LHCN-M2 (cell line): ENCODE results near the gene SOX5. TPM values are rescaled to one million over a fixed set of nuclear protein-coding genes. Genes with fewer than 3 reads are reported as not detected.
"Not testable (repeated sequence)": the region's sequence is repeated elsewhere in the genome, so short reads cannot be mapped to it uniquely, and the experiment has no call there.

Experiments used
- DNase-seq: peaks from one replicate; pipeline ENCODE4 v3.0.0-alpha.2; 2012; ENCODE audit warnings: low read depth
- total RNA-seq: library from RNA; depleted of rRNA; stranded (reverse); fragments of >200 nt; gene quantifications from 2 replicates; pipeline ENCODE4 v1.2.3, GENCODE V29; 2014

SOX5 gene
- total RNA-seq, 1 experiment from 2014 or later = 2.4 TPM

DNA sequence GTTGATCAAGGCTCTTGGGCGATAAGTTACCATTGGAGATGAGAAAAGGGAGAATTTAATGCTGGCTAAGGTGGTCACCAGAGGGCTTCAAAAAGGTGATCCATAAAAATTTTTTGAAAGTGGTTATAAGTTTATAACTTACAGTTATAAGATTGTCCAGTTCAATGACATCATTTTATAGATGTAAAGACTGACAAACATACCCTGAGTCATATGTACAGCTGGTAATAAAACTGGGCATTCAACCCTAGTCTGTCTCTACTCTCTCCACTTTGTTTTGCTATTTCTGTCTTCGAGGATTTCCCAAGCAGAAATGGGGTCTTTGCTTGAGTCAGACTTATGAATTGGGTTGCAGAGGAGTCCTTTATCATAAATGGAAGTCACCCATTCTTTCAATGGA lies 454.0 kb downstream of the SOX5 start:
- DNase-seq = no peak

DNA sequence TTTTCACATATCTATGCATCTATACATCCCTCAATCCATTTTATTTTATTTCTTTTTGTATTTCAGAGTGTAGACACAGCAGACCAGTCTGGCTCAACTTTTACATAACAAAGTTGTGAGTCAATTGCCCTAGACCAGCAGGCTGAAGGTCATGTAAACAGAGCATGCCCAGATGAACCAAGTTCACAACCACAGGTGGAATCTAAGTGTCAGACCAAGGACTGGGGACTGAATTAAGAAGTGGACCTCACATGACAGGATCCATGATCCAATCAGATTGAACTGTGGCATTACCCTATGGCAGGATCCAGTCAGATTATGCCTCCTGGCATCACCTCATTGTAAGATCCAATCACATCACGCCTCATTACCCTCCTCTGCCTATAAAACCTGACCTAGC lies 455.8 kb downstream of the SOX5 start:
- DNase-seq = no peak

DNA sequence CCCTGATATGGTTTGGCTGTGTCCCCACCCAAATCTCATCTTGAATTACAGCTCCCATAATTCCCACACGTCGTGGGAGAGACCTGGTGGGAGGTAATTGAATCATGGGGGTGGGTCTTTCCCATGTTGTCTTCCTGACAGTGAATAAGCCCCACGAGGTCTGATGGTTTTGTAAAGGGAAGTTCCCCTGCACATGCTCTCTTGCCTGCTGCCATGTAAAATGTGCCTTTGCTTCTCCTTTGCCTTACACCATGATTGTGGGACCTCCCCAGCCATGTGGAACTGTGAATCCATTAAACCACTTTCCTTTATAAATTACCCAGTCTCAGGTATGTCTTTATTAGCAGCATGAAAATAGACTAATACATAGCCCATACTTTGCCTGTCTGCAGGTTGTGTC lies 458.4 kb downstream of the SOX5 start:
- not testable (repeated sequence) for DNase-seq

DNA sequence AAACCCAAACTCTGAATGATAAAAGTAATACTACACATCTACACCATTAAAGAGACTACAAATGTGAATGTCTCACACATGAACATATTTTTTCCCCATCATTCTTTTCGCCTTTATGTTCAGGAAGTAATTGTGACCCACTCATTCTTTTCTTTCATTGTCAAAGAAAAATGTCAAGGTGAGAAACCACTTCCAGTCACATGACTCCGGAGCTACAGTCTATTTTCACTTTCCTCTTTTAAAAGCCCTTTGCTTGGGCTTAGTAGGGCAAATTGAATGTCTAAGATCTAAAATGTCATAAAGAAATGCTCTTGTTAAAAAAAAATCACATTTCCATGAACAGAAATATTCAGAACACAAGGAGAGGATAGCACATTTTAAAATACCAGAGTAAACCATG lies 461.3 kb downstream of the SOX5 start:
- no peak for DNase-seq

DNA sequence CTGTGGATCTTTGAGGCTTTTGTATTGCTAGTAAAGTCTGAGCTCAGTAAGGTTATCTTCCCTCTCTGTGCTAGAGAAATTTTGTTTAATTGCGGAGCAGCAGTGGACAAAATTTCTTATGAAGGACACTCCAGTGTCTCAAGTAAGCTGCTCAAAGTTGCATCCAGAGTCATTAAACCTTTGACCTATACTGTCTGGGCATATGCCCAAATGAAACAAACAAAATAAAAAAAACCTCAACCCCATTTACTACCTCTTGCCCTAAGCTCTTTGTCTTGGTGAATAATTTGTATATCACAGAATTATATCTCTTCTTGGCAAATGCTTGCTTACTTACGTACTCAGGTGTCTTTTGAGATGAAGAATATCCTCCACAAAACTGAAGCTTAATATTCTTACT lies 465.2 kb downstream of the SOX5 start:
- DNase-seq = no peak

DNA sequence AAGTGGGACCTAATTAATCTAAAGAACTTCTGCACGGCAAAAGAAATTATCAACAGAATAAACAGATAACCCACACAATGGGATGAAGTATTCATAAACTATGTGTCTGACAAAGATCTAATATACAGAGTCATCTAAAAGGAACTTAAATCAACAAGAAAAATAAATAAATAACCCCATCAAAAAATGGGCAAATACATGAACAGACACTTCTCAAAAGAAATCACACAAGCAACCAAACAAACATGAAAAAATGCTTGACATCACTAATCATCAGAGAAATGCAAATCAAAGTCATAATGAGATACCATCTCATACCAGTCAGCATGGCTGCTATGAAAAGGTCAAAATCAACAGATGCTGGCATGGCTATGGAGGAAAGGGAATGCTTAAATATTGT lies 466.9 kb downstream of the SOX5 start:
- no peak for DNase-seq
